ENCODE measurements around the gene SS18L1. TPM values are rescaled to one million over a fixed set of nuclear protein-coding genes. Genes with fewer than 3 reads are reported as not detected.
A peak's percentile ranks its signal among the peaks of the same experiment; 100 is the strongest.

The SS18L1 gene
- total RNA-seq, 1 experiment from 2014 or later = 34.7 TPM

GRCh38 chr20:62179162-62179504, 35.6 kb downstream of the SS18L1 start:
- H3K36me3 ChIP-seq (ENCODE audit: insufficient read depth, low read length, poor library complexity, severe bottlenecking) = peaks cover 21% of the 10 kb centered on the region
- ChIA-PET CTCF (no interaction called here), POLR2A (ENCODE audit: low non-redundant PET) (no interaction called here)
- H3K27me3 ChIP-seq (replicated peaks; ENCODE audit: insufficient read depth, low read depth, low read length, poor library complexity) = no peaks in the 10 kb centered on the region
- no peak overlapping the region for H3K27ac ChIP-seq (ENCODE audit: low read depth, low read length, poor library complexity, severe bottlenecking)
- intact Hi-C loops (cut with micrococcal nuclease; ENCODE audit: unreplicated experiment) = no loop called here
- no TSS peak for BruUV-seq (replicated peaks)
- no peaks in the 10 kb centered on the region for H3K9me3 ChIP-seq (ENCODE audit: low read depth, low read length, poor library complexity, severe bottlenecking)
- no peak for DNase-seq (ENCODE audit: low spot score)
- TF ChIP-seq EZH2 (IDR thresholded peaks at IDR 0.05; ENCODE audit: borderline replicate concordance, low read depth, low read length, poor library complexity, severe bottlenecking) (no peak), CTCF (conservative IDR thresholded peaks at IDR 0.05; ENCODE audit: low read depth, low read length) (no peak)
- peaks cover 4% of the 10 kb centered on the region for H3K4me1 ChIP-seq (ENCODE audit: insufficient read depth, low read length, poor library complexity, severe bottlenecking)
- H3K4me3 ChIP-seq (ENCODE audit: low read depth, low read length, poor library complexity, severe bottlenecking) = no peak overlapping the region

- POLR2A ChIA-PET (ENCODE audit: low non-redundant PET) = no interaction called here
- Histone ChIP-seq H3K9me3 (ENCODE audit: low read depth, low read length, poor library complexity, severe bottlenecking) (no peaks in the 10 kb centered on the region), H3K36me3 (ENCODE audit: insufficient read depth, low read length, poor library complexity, severe bottlenecking) (peaks cover 10% of the 10 kb centered on the region), H3K27me3 (replicated peaks; ENCODE audit: insufficient read depth, low read depth, low read length, poor library complexity) (no peaks in the 10 kb centered on the region), H3K27ac (ENCODE audit: low read depth, low read length, poor library complexity, severe bottlenecking) (no peak overlapping the region), H3K4me1 (ENCODE audit: insufficient read depth, low read length, poor library complexity, severe bottlenecking) (peaks cover 4% of the 10 kb centered on the region), H3K4me3 (ENCODE audit: low read depth, low read length, poor library complexity, severe bottlenecking) (peak overlapping the region; percentile 72)
- CTCF ChIA-PET = no interaction called here
- DNase-seq (ENCODE audit: low spot score) = no peak
- TF ChIP-seq EZH2 (IDR thresholded peaks at IDR 0.05; ENCODE audit: borderline replicate concordance, low read depth, low read length, poor library complexity, severe bottlenecking) (no peak), CTCF (conservative IDR thresholded peaks at IDR 0.05; ENCODE audit: low read depth, low read length) (no peak)
- intact Hi-C loops (cut with micrococcal nuclease; ENCODE audit: unreplicated experiment) = no loop called here
- BruUV-seq (replicated peaks) = no TSS peak
Measured at GRCh38 chr20:62181808-62182207, 38.2 kb downstream of the SS18L1 start.

GRCh38 chr20:62182469-62183425, 39.2 kb downstream of the SS18L1 start, which contains the start of gene MTG2:
Gene MTG2, plus strand, starts transcription at chr20:62183028. Its CDS starts 10,393 bp downstream, at chr20:62193421.
- TF ChIP-seq CTCF (conservative IDR thresholded peaks at IDR 0.05; ENCODE audit: low read depth, low read length) = no peak
- TF ChIP-seq EZH2 (IDR thresholded peaks at IDR 0.05; ENCODE audit: borderline replicate concordance, low read depth, low read length, poor library complexity, severe bottlenecking) = no peak
- DNase-seq (ENCODE audit: low spot score) = peak; percentile 98
- intact Hi-C loops (cut with micrococcal nuclease; ENCODE audit: unreplicated experiment) = no loop called here
- H3K27ac ChIP-seq (ENCODE audit: low read depth, low read length, poor library complexity, severe bottlenecking) = peak within 1 kb of the TSS; percentile 92
- peaks cover 10% of the 10 kb centered on the region for H3K36me3 ChIP-seq (ENCODE audit: insufficient read depth, low read length, poor library complexity, severe bottlenecking)
- H3K9me3 ChIP-seq (ENCODE audit: low read depth, low read length, poor library complexity, severe bottlenecking) = no peaks in the 10 kb centered on the region
- H3K4me1 ChIP-seq (ENCODE audit: insufficient read depth, low read length, poor library complexity, severe bottlenecking) = peaks cover 4% of the 10 kb centered on the region
- CTCF ChIA-PET = no interaction called here
- H3K4me3 ChIP-seq (ENCODE audit: low read depth, low read length, poor library complexity, severe bottlenecking) = peak within 1 kb of the TSS; percentile 72
- TSS peak; percentile 88 for BruUV-seq (replicated peaks)
- H3K27me3 ChIP-seq (replicated peaks; ENCODE audit: insufficient read depth, low read depth, low read length, poor library complexity) = no peaks in the 10 kb centered on the region
- POLR2A ChIA-PET (ENCODE audit: low non-redundant PET) = interaction anchor here (0.6 kb wide), 1 partner anchor 446 kb away, joined by 9 read pairs; no protein-coding TSS in a partner anchor

Data from A673 (cell line).